Cardiac septum (tissue), 1 donor: ENCODE data around the gene UCHL3. TPM values are rescaled to one million over a fixed set of nuclear protein-coding genes. Genes with fewer than 3 reads are reported as not detected.
A peak's percentile ranks its signal among the peaks of the same experiment; 100 is the strongest.

Source experiments
- DNase-seq: peaks from one replicate; pipeline ENCODE4 v3.0.0-alpha.2; 2020; ENCODE audit warnings: low spot score
- intact Hi-C: fragments of 100-400 bp; cut with DNase I; formaldehyde crosslinking; loops from one replicate; pipeline ENCODE4 v1.14.0; 2022
- total RNA-seq: library from RNA; stranded (reverse); fragmentation: NEBNext Ultra II Directional; extraction: Animal tissue kit (Norgen Biotek cat#: 25700); gene quantifications from one replicate; pipeline ENCODE4 v1.2.1, GENCODE V29; 2021
- donor health status: DM: no; HTN: no; CAD: no.

UCHL3 gene
- total RNA-seq, 1 donor from 2014 or later: 22.9 TPM

- DNase-seq: no peak
- intact Hi-C loops: no loop called here
Measured at GRCh38 chr13:75610466-75610865, 60.9 kb downstream of the UCHL3 start.

DNA sequence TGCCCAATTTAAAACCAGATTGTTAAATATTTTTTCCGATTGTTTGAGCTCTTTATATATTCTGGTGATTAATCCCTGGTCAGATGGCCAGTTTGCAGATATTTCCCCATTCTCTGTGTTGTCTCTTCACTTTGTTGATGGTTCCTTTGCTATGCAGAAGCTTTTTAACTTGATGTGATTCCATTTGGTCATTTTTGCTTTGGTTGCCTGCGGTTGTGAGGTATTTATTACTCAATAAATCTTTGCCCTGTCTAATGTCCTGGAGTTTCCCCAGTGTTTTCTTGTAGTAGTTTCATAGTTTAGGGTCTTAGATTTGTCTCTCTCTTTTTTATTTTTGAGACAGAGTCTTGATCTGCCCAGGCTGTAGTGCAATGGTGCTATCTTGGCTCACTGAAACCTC is 62.8 kb downstream of the UCHL3 start:
- intact Hi-C loops: no loop called here
- no peak for DNase-seq

- intact Hi-C loops: no loop called here
- DNase-seq: no peak
Measured at GRCh38 chr13:75617230-75617629, 67.6 kb downstream of the UCHL3 start.

- DNase-seq: no peak
- intact Hi-C loops: no loop called here
Measured at GRCh38 chr13:75618308-75618707, 68.7 kb downstream of the UCHL3 start.

- intact Hi-C loops: no loop called here
- DNase-seq: no peak
Measured at GRCh38 chr13:75620020-75620419, 70.4 kb downstream of the UCHL3 start.

DNA sequence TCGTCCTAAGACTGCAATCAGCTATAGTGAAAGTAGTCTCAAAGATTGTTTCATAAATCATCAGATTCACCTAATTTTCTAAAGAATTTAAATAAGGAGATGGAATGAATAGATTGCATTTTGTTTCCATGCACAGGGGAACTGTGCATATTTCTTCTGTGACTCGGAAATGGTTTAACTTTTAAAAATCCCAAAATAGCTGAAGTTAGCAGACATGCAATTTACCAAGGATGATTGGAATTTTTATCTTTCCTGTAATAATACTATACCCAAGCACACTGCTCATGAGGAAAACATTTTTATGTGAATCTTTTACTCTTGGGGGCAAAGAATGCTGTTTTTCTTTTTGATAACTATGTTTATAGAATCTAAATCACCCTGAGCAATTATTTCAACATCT is 71.6 kb downstream of the UCHL3 start:
- intact Hi-C loops: no loop called here
- DNase-seq: no peak

GRCh38 chr13:75628801-75629200 is 79.2 kb downstream of the UCHL3 start:
- DNase-seq: no peak
- intact Hi-C loops: no loop called here

DNA sequence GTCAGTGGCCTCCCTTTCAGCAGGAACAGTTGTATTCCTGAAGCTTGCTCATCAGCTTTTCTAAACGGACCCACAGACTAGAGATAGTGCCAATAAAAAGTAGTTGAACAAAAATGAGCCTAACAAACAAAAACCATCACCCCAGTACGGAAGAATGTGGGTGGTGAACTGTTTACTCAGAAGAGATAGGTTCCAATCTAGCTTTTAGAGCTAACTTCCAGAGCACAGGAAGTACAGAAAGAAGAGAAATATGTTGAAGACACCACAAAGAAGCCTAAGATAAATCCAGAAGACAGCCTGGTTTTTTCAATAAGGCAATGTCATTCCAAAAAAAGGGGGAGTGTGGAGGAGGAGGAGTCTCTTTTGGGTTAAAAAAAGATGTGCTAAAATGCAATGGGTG is 83.7 kb downstream of the UCHL3 start:
- DNase-seq: no peak
- intact Hi-C loops: no loop called here

- intact Hi-C loops: no loop called here
- no peak for DNase-seq
Measured at GRCh38 chr13:75635101-75635827, 85.7 kb downstream of the UCHL3 start.

DNA sequence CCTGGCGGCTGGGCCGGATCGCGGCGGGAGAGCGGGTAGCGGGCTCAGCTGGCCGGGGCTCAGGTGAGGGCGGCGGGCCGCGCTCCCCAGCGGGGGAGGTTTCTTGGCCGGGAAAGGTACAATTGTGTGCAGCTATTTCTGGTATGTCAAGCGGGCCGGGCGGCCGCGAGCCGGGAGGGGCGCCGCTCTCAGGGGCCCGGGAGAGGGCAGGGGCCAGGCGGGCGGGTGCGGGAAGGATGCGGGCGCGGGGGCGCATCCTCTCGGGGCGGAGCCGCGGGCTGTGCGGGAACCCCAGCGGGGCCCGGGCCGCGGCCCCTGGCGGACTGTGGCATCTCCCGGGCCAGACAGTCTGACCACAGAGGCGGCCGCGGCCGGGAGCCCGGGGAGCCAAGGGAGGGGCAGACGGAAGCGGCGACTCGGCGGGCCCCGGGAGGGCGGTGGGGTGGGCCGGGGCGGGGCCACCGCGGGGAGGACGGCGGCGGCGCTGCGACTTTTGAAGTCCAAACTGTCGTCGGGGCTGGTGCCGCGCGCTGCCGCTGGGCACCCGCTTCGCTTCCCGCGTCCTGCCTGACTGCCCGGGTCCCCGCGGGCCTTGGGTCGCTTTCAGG is 86.3 kb downstream of the UCHL3 start, which contains the start of gene LMO7:
Gene LMO7 (plus strand): TSS at position 503 of the 608 bp plus-strand sequence. CDS start 328 bp downstream, outside the sequence.
- intact Hi-C loops: no loop called here
- DNase-seq: peak; percentile 81

- peak; percentile 80 for DNase-seq
- intact Hi-C loops: no loop called here
Measured at GRCh38 chr13:75636436-75637180, 87.0 kb downstream of the UCHL3 start.

DNA sequence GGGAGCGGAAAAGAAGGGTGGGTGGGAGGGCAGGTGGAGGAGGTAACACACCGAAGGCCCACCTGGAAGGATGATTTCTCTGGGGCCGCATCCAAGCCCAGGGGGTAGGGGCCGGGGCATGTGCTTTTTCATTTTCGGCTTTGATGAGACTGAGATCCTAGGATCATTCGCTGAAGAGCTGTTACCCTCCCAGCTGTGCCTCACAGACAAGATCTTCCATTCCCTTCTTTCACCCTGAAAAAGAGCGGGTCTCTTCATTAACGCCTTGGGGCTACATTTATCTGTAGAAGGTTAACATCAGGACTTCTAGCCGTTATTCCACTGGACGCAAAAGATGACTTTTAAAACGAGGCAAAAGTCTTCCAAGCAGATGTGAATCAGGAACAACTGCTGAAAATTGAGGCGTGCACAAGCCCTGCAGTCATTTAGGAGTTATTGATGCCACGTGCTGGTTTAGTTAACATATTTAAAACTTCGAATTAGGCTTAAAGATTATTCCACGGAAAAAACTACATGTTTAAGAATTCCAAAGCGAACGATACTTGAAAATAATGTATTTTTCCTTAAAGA is 87.7 kb downstream of the UCHL3 start:
- intact Hi-C loops: no loop called here

DNA sequence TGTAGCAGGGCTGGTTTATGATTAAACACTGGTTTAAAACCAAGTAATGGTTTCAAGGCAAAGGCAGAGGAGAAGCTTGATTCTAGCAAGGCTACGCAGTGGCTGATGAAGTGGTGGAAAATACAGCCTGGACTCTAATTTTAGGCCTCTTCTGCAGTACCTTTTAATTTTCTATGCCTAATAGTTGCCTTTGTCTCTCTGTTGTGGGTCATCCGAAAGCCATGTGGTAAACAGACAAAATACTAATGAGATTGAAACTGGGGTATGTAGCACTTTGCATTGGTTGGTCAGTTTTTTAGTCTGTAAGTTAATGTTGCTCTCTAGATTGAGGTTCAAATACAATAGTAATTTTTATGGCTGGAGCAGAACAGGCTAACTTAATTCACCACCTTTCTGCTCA is 89.9 kb downstream of the UCHL3 start:
- DNase-seq: no peak
- intact Hi-C loops: no loop called here

More for the DNA sequence above, 87.7 kb downstream of the UCHL3 start:
- DNase-seq: no peak

- intact Hi-C loops: no loop called here
- DNase-seq: no peak
Measured at GRCh38 chr13:75641026-75641425, 91.4 kb downstream of the UCHL3 start.

DNA sequence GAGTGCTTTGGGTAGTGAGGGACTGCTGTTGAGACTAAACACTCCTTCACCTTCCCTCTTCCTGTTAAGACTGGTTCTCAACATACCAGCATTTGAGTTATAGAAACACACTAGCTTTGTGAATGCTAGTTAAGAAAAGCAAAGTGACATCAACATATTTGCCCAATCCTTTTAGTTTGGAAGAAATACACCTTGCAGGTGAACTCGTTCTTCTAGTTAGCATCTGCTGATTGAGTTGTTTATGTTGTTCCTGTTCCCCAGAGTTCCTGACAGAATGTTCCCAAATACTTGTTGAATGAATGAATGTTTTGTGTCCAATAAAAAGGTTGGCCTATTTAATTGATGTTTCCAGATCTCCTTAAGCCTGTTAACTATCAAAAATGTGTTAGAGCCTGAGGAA is 93.6 kb downstream of the UCHL3 start:
- no peak for DNase-seq
- intact Hi-C loops: no loop called here

DNA sequence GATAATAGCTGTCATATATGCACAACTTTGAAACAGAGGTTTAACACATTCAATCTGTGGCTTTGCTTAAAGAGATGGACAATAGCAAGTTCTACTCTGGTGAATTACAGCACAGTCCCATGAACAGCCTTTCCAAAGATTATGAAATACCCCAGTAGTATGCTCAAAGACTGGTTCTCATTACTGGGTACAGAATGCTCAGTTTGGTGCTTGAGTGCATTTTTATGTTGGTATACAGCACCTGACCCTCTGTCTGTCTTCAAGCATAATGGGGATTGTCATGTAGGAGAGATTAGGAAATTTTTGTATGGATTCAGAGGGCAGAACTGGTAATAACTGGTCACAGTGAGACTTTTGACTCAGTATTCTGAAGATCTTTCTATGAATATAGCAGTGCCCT is 94.1 kb downstream of the UCHL3 start:
- intact Hi-C loops: no loop called here
- no peak for DNase-seq

- no peak for DNase-seq
- intact Hi-C loops: no loop called here
Measured at GRCh38 chr13:75645141-75645540, 95.5 kb downstream of the UCHL3 start.

DNA sequence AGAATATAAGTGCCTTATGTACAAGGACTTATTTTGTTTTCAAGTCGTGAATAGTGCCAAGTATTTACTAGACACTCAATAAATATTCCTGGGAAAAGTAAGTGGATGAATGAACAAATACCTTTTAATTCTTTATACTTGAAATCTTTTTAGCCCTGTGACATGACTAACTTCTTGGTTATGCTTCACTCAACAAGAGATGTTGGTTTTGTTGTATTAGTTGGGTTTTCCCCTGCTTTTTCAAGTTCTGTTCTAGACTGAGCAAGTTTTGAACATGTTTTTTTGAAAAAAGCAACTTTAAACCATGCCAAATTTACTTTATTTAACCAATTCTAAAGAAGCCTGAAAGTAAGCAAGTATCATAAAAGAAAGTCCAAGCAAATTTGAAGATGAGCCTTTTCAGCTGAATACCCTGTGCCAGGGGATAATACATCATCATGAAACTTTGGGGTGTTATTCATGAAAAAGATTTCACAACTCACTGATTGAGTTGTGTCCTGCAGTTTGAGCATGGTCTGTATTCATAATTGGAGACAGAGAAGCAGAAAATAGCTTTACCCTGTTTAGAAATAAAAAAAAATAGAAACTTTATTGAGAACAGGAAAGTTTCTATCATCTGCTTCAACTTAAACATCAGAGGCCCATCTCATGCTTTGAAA is 97.7 kb downstream of the UCHL3 start:
- DNase-seq: no peak
- intact Hi-C loops: no loop called here

- no peak for DNase-seq
- intact Hi-C loops: no loop called here
Measured at GRCh38 chr13:75648446-75648845, 98.9 kb downstream of the UCHL3 start.

GRCh38 chr13:75651013-75651412 is 101.4 kb downstream of the UCHL3 start:
- DNase-seq: no peak
- intact Hi-C loops: no loop called here
